Right lobe of liver (tissue), 6 donors: ENCODE data around the gene SLC4A8. TPM values are rescaled to one million over a fixed set of nuclear protein-coding genes. Genes with fewer than 3 reads are reported as not detected.

Source experiments
- ATAC-seq, 4 donors: fragments of 200-7000 bp; cut with Tn5 transposase; one replicate each; pipeline ENCODE4 v1.9.1; 2020; ENCODE audit warnings: mild to moderate bottlenecking in 4 of 4, moderate library complexity in 4 of 4
- DNase-seq, 3 donors: peaks; one replicate each; pipeline ENCODE4 v3.0.0-alpha.2; 2020
- H3K27ac ChIP-seq, 3 donors: fragments of 200-600 bp; one replicate each; pipeline ENCODE4 v1.8.0; 2022
- H3K27me3 ChIP-seq, 2 donors: fragments of 200-600 bp; one replicate each; pipeline ENCODE4 v1.8.0; 2022
- H3K36me3 ChIP-seq, 4 donors: fragments of 200-600 bp; sonication (generic) in 1 of 4; one replicate each; pipeline versions ENCODE4 v1.5.1 to v1.8.0; 2017 to 2022; ENCODE audit warnings: control low read depth in 1 of 4
- H3K4me1 ChIP-seq, 4 donors: fragments of 200-600 bp; sonication (generic) in 1 of 4; one replicate each; pipeline versions ENCODE4 v1.5.1 to v1.8.0; 2017 to 2022; ENCODE audit warnings: control low read depth in 1 of 4
- H3K4me3 ChIP-seq, 3 donors: fragments of 200-600 bp; one replicate each; pipeline ENCODE4 v1.8.0; 2022
- H3K9me3 ChIP-seq, 4 donors: fragments of 200-600 bp; sonication (generic) in 1 of 4; one replicate each; pipeline versions ENCODE4 v1.5.1 to v1.8.0; 2017 to 2022; ENCODE audit warnings: control low read depth in 1 of 4
- POLR2A ChIP-seq: fragments of 450-650 bp; IDR thresholded peaks from one replicate; pipeline ENCODE4 v1.6.1; 2017; ENCODE audit warnings: antibody characterized with exemption, mild to moderate bottlenecking
- WGBS: methylation state at CpG from one replicate; pipeline ENCODE4 v1.1.6; 2018; ENCODE audit warnings: low coverage, low lambda C conversion rate; ENCODE audit not compliant: insufficient coverage; ENCODE audit errors: missing lambda C conversion rate; 5-methylcytosine and 5-hydroxymethylcytosine counted together
- intact Hi-C, 2 donors: fragments of 100-400 bp; cut with DNase I; formaldehyde crosslinking; loops; one replicate each; pipeline versions ENCODE4 v1.11.2 to v1.14.1; 2022
- total RNA-seq, 6 experiments: library from RNA; depleted of rRNA in 2 of 6; stranded (reverse); fragments of >200 nt in 2 of 6; fragmentation: NEBNext Ultra II Directional in 3 of 6; extraction: Animal tissue kit (Norgen Biotek cat#: 25700) in 3 of 6; gene quantifications; one replicate each; pipeline versions ENCODE4 v1.1.0 to v1.2.4, GENCODE V29; 2016 to 2023
- TF ChIP-seq, protein P1 (sequence below), 4 donors: fragments of 200-600 bp in 3 of 4; fragments of 450-650 bp in 1 of 4; IDR thresholded peaks; one replicate each; pipeline versions ENCODE4 v1.5.1 to v1.8.0; 2016 to 2022; ENCODE audit warnings: antibody characterized with exemption in 4 of 4, mild to moderate bottlenecking in 2 of 4
- donor health status: DM: no; HTN: yes; CAD: no.
- donor health status: DM: no; HTN: no; CAD: no.
- donor health status: DM: no; HTN: no; CAD: no.
- donor health status: DM: no; HTN: yes; CAD: no.
- donor health status: DM: no; HTN: yes; CAD: no.

SLC4A8 gene
- total RNA-seq, 6 experiments from 2014 or later: 0.04 to 0.55 (median 0.19) TPM

GRCh38 chr12:51401020-51401419 is 23.6 kb upstream of the SLC4A8 start:
- ATAC-seq (no peak), DNase-seq (no peak)
- Histone ChIP-seq H3K9me3 (no peaks in the 10 kb centered on the region), H3K36me3 (no peaks in the 10 kb centered on the region), H3K4me3 (no peak overlapping the region), H3K27me3 (no peaks in the 10 kb centered on the region), H3K27ac (no peak overlapping the region), H3K4me1 (no peaks in the 10 kb centered on the region)
- no peak for TF ChIP-seq POLR2A
- TF ChIP-seq, protein P1, sequence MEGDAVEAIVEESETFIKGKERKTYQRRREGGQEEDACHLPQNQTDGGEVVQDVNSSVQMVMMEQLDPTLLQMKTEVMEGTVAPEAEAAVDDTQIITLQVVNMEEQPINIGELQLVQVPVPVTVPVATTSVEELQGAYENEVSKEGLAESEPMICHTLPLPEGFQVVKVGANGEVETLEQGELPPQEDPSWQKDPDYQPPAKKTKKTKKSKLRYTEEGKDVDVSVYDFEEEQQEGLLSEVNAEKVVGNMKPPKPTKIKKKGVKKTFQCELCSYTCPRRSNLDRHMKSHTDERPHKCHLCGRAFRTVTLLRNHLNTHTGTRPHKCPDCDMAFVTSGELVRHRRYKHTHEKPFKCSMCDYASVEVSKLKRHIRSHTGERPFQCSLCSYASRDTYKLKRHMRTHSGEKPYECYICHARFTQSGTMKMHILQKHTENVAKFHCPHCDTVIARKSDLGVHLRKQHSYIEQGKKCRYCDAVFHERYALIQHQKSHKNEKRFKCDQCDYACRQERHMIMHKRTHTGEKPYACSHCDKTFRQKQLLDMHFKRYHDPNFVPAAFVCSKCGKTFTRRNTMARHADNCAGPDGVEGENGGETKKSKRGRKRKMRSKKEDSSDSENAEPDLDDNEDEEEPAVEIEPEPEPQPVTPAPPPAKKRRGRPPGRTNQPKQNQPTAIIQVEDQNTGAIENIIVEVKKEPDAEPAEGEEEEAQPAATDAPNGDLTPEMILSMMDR (IDR thresholded peaks at IDR 0.05): no peak
- intact Hi-C loops: no loop called here
- 67% methylated on average over 13 of the region's 14 CpGs for WGBS

- no peak for DNase-seq
- H3K27me3 ChIP-seq: no peaks in the 10 kb centered on the region
- H3K36me3 ChIP-seq: no peaks in the 10 kb centered on the region
- TF ChIP-seq, protein P1 (IDR thresholded peaks at IDR 0.05): no peak
- no peak for TF ChIP-seq POLR2A
- ATAC-seq: no peak
- H3K9me3 ChIP-seq: no peaks in the 10 kb centered on the region
- no peak overlapping the region for H3K27ac ChIP-seq
- H3K4me1 ChIP-seq: no peaks in the 10 kb centered on the region
- H3K4me3 ChIP-seq: no peak overlapping the region
- 99% methylated on average over 9 of the region's 13 CpGs for WGBS
- intact Hi-C loops: no loop called here
Observed at GRCh38 chr12:51401486-51401885, 23.1 kb upstream of the SLC4A8 start.

- WGBS: 0% methylated on average over 1 of the region's 1 CpG
- intact Hi-C loops: no loop called here
- no peak for TF ChIP-seq POLR2A
- TF ChIP-seq, protein P1 (IDR thresholded peaks at IDR 0.05): no peak
- no peaks in the 10 kb centered on the region for H3K27me3 ChIP-seq
- ATAC-seq (no peak), DNase-seq (no peak)
- H3K9me3 ChIP-seq: no peaks in the 10 kb centered on the region
- H3K27ac ChIP-seq: no peak overlapping the region
- no peaks in the 10 kb centered on the region for H3K4me1 ChIP-seq
- H3K4me3 ChIP-seq: no peak overlapping the region
- no peaks in the 10 kb centered on the region for H3K36me3 ChIP-seq
Observed at GRCh38 chr12:51401900-51402299, 22.7 kb upstream of the SLC4A8 start.

DNA sequence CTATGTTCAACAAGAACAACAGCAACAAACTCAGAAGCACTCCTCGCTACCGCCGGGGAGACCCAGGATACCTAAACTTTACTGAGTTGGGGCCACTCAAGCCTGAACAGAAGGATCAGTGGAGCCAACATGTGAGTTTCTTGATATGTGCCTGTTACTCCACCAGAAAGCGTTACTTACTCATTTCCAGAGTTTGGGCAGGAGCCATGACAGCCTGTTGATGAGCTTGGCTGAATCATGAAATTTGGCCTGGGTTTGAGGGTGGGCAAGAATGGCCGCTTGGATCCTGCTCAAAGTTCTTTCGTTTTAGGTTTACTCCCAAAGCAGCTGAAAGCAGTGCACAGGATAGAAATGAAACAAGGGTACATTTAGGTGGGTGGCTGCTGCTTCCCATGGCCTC is 21.5 kb upstream of the SLC4A8 start:
- H3K27me3 ChIP-seq: no peaks in the 10 kb centered on the region
- DNase-seq (no peak), ATAC-seq (no peak)
- 87% methylated on average over 6 of the region's 6 CpGs for WGBS
- H3K27ac ChIP-seq: no peak overlapping the region
- H3K36me3 ChIP-seq: no peaks in the 10 kb centered on the region
- no peaks in the 10 kb centered on the region for H3K9me3 ChIP-seq
- no peaks in the 10 kb centered on the region for H3K4me1 ChIP-seq
- intact Hi-C loops: no loop called here
- no peak for TF ChIP-seq POLR2A
- TF ChIP-seq, protein P1 (IDR thresholded peaks at IDR 0.05): no peak
- H3K4me3 ChIP-seq: no peak overlapping the region

- H3K4me3 ChIP-seq: no peak overlapping the region
- no peaks in the 10 kb centered on the region for H3K4me1 ChIP-seq
- no peak overlapping the region for H3K27ac ChIP-seq
- intact Hi-C loops: no loop called here
- H3K27me3 ChIP-seq: no peaks in the 10 kb centered on the region
- H3K36me3 ChIP-seq: no peaks in the 10 kb centered on the region
- DNase-seq: no peak
- WGBS: 89% methylated on average over 4 of the region's 4 CpGs
- TF ChIP-seq, protein P1 (IDR thresholded peaks at IDR 0.05): no peak
- no peak for TF ChIP-seq POLR2A
- H3K9me3 ChIP-seq: no peaks in the 10 kb centered on the region
- peak; percentile 52 to 71 (median 60) for ATAC-seq
Observed at GRCh38 chr12:51403681-51404136, 20.9 kb upstream of the SLC4A8 start.
